K562 (cell line): ENCODE results near the gene KIAA0825. TPM values are rescaled to one million over a fixed set of nuclear protein-coding genes. Genes with fewer than 3 reads are reported as not detected.

Experiments
- ATAC-seq: fragments of 200-7000 bp; cut with Tn5 transposase; 3 replicates; pipeline ENCODE4 v1.9.1; 2020; ENCODE audit warnings: moderate library complexity
- BruUV-seq: library from RNA; stranded (reverse); fragments of 400-500 nt; replicated peaks from 2 replicates; lab custom pipeline; 2021; lab: Mats Ljungman, UMichigan
- CTCF ChIA-PET: fragments of 300-600 bp; formaldehyde crosslinking; extraction: SDS; loops from one replicate; lab custom pipeline; 2021; ENCODE audit warnings: low intra/inter-chr PET ratio; lab: Yijun Ruan, JAX
- POLR2A ChIA-PET: fragments of 300-600, 350-650 bp; sonication (Branson Sonifier 250); formaldehyde crosslinking; extraction: SDS; loops from one replicate; lab custom pipeline; 2021; ENCODE audit warnings: antibody characterized with exemption, inconsistent platforms; lab: Yijun Ruan, JAX
- DNase-seq, 4 experiments: peaks; one replicate each; pipeline versions ENCODE4 v3.0.0 to v3.0.0-alpha.2; 2011 to 2018; ENCODE audit warnings: low spot score in 3 of 4, mixed read lengths in 3 of 4; ENCODE audit errors: extremely low read depth in 1 of 4
- FAIRE-seq: peaks from 2 replicates; lab custom pipeline; 2011; peaks lifted over from hg19 to GRCh38; lab: Jason Lieb, UNC
- H2AFZ ChIP-seq: 2 replicates; pipeline ENCODE4 v1.6.0; 2011; ENCODE audit warnings: low read depth, low read length, control low read depth, inconsistent platforms
- H3K27ac ChIP-seq: fragments of 200-600 bp; 3 replicates; pipeline ENCODE4 v1.8.0; 2011; ENCODE audit warnings: low read depth, mild to moderate bottlenecking, control low read depth, inconsistent platforms, low read length, moderate library complexity, mixed read lengths; ENCODE audit errors: extremely low read depth
- H3K27me3 ChIP-seq, 2 experiments: fragments of 300-600 bp in 1 of 2; 2 replicates in 1 of 2; 3 replicates in 1 of 2; pipeline versions ENCODE4 v1.6.0 to v1.8.0; 2011; ENCODE audit warnings: inconsistent platforms in 2 of 2, low read length in 2 of 2, mild to moderate bottlenecking in 1 of 2, mixed read lengths in 1 of 2, moderate library complexity in 1 of 2; ENCODE audit not compliant: control insufficient read depth in 2 of 2, insufficient read depth in 2 of 2
- H3K36me3 ChIP-seq: fragments of 300-600 bp; 3 replicates; pipeline ENCODE4 v1.8.0; 2011; ENCODE audit warnings: mild to moderate bottlenecking, low read length, inconsistent platforms; ENCODE audit not compliant: control insufficient read depth, insufficient read depth
- H3K4me1 ChIP-seq, 2 experiments: fragments of 200-600 bp in 1 of 2; replicated peaks in 1 of 2; 2 replicates in 1 of 2; 3 replicates in 1 of 2; pipeline versions ENCODE4 v1.5.1 to v1.8.0; 2011; ENCODE audit warnings: inconsistent platforms in 2 of 2, low read length in 2 of 2, mild to moderate bottlenecking in 1 of 2, mixed read lengths in 1 of 2, moderate library complexity in 1 of 2; ENCODE audit not compliant: control insufficient read depth in 2 of 2, insufficient read depth in 2 of 2
- H3K4me2 ChIP-seq: 2 replicates; pipeline ENCODE4 v1.6.1; 2011; ENCODE audit warnings: low read length, control low read depth, inconsistent platforms, mixed read lengths; ENCODE audit not compliant: insufficient read depth
- H3K4me3 ChIP-seq: fragments of 200-600 bp; sonication (generic), shearing (Covaris generic); 2 replicates; pipeline ENCODE4 v1.5.1; 2016; ENCODE audit warnings: control low read depth, inconsistent platforms
- H3K79me2 ChIP-seq: fragments of 200-600 bp; 3 replicates; pipeline ENCODE4 v1.8.0; 2011; ENCODE audit warnings: low read length, inconsistent platforms; ENCODE audit not compliant: control insufficient read depth, insufficient read depth
- H3K9ac ChIP-seq, 2 experiments: 2 replicates each; pipeline versions ENCODE4 v1.6.0 to v1.6.1; 2011; ENCODE audit warnings: low read depth in 2 of 2, low read length in 2 of 2, control low read depth in 1 of 2, inconsistent platforms in 1 of 2, mild to moderate bottlenecking in 1 of 2, mixed read lengths in 1 of 2; ENCODE audit not compliant: insufficient read depth in 1 of 2
- H3K9me1 ChIP-seq: one replicate; pipeline ENCODE4 v1.6.0; 2011; ENCODE audit warnings: inconsistent platforms, mild to moderate bottlenecking, low read length, moderate library complexity; ENCODE audit not compliant: control insufficient read depth, insufficient read depth
- H3K9me3 ChIP-seq: replicated peaks from 2 replicates; pipeline ENCODE4 v1.5.1; 2011; ENCODE audit warnings: low read depth, low read length, inconsistent platforms; ENCODE audit not compliant: control insufficient read depth, insufficient read depth
- H4K20me1 ChIP-seq: replicated peaks from 2 replicates; pipeline ENCODE4 v1.6.1; 2011; ENCODE audit warnings: low read length, inconsistent platforms, mixed read lengths; ENCODE audit not compliant: control insufficient read depth, insufficient read depth
- BRF1 ChIP-seq: IDR thresholded peaks from 3 replicates; pipeline ENCODE4 v1.6.1; 2011; ENCODE audit warnings: borderline replicate concordance, mild to moderate bottlenecking; ENCODE audit not compliant: insufficient read length; ENCODE audit errors: extremely low read depth
- HDAC3 ChIP-seq: fragments of 450-650 bp; IDR thresholded peaks from 2 replicates; pipeline ENCODE4 v1.6.1; 2018; ENCODE audit warnings: borderline replicate concordance, mild to moderate bottlenecking, moderate library complexity; ENCODE audit not compliant: partially characterized antibody
- ILF3 ChIP-seq: fragments of 450-650 bp; IDR thresholded peaks from 2 replicates; pipeline ENCODE4 v1.6.1; 2018; ENCODE audit warnings: antibody characterized with exemption, mild to moderate bottlenecking, moderate library complexity, borderline replicate concordance
- MYNN ChIP-seq, 2 experiments: sonication (generic); formaldehyde crosslinking in 1 of 2; IDR thresholded peaks; 2 replicates each; pipeline versions ENCODE4 v1.5.0 to v1.6.1; 2016 to 2020; ENCODE audit warnings: antibody characterized with exemption in 1 of 2, missing genetic modification reagents in 1 of 2
- NR2C2 ChIP-seq, 2 experiments: fragments of 200-800 bp in 1 of 2; sonication (Bioruptor generic) in 1 of 2; sonication (generic) in 1 of 2; formaldehyde crosslinking in 1 of 2; IDR thresholded peaks; 2 replicates each; pipeline versions ENCODE4 v1.6.1 to v1.8.0; 2016 to 2022; ENCODE audit warnings: mild to moderate bottlenecking in 1 of 2, missing compliant biosample characterization in 1 of 2, missing genetic modification characterization in 1 of 2, missing genetic modification reagents in 1 of 2
- ZFP36 ChIP-seq: fragments of 150-350 bp; IDR thresholded peaks from 2 replicates; pipeline ENCODE4 v1.6.1; 2018; ENCODE audit warnings: low read length, low read depth; ENCODE audit not compliant: partially characterized antibody
- ZNF121 ChIP-seq: sonication (generic); formaldehyde crosslinking; conservative IDR thresholded peaks from 2 replicates; pipeline ENCODE4 v1.8.0; 2022; ENCODE audit warnings: missing genetic modification reagents
- ZNF174 ChIP-seq: fragments of 250-450 bp; sonication (Bioruptor Pico); IDR thresholded peaks from 2 replicates; pipeline ENCODE4 v1.4.0; 2020; ENCODE audit warnings: mild to moderate bottlenecking
- ZNF239 ChIP-seq: fragments of 250-450 bp; sonication (Bioruptor Pico); IDR thresholded peaks from 2 replicates; pipeline ENCODE4 v1.4.0; 2020; ENCODE audit warnings: mild to moderate bottlenecking
- WGBS: fragments of 100-300 bp; shearing (Covaris generic); methylation state at CpG from one replicate; pipeline ENCODE4 v1.1.6; 2016; ENCODE audit warnings: low coverage, mixed read lengths; ENCODE audit not compliant: insufficient coverage; ENCODE audit errors: missing lambda C conversion rate; 5-methylcytosine and 5-hydroxymethylcytosine counted together
- in situ Hi-C: fragments of 300-500 bp; cut with MboI; formaldehyde crosslinking; loops from 4 replicates; pipeline ENCODE4 v1.15.0; 2018; ENCODE audit warnings: inconsistent platforms, mixed read lengths
- intact Hi-C: fragments of 100-400 bp; cut with micrococcal nuclease; formaldehyde crosslinking; loops from 2 replicates; pipeline ENCODE4 v1.14.2; 2022
- polyA plus RNA-seq, 8 experiments: library from polyadenylated mRNA; depleted of rRNA in 4 of 8; stranded (reverse) in 5 of 8; unstranded in 3 of 8; fragments of >200 nt; fragmentation: Nextera tagmentation in 2 of 8; fragmentation: Illumina TruSeq in 1 of 8; extraction: Ambion mirVana in 2 of 8; extraction: Trizol in 1 of 8; gene quantifications; 2 replicates each; pipeline versions ENCODE4 v1.2.1 to v1.2.3, GENCODE V29; 2011 to 2014; ENCODE audit warnings: inconsistent platforms in 1 of 8, missing spikeins in 1 of 8
- total RNA-seq, 7 experiments: library from RNA; depleted of rRNA in 6 of 7; stranded (reverse); fragments of >200 nt in 6 of 7; fragmentation: Illumina TruSeq in 2 of 7; extraction: Trizol in 2 of 7; gene quantifications; 2 replicates each; pipeline versions ENCODE4 v1.2.1 to v1.2.3, GENCODE V29; 2011 to 2021; ENCODE audit warnings: low replicate concordance in 1 of 7
- TF ChIP-seq, protein P1 (sequence below): fragments of 450-650 bp; IDR thresholded peaks from 2 replicates; pipeline ENCODE4 v1.6.1; 2016; ENCODE audit warnings: mild to moderate bottlenecking, moderate library complexity
- TF ChIP-seq, protein P2 (sequence below): sonication (generic); formaldehyde crosslinking; IDR thresholded peaks from 2 replicates; pipeline ENCODE4 v1.8.0; 2022; ENCODE audit warnings: mild to moderate bottlenecking, missing genetic modification reagents

The KIAA0825 gene
- total and polyA plus RNA-seq, 9 of the 15 experiments (the other 6 are each of a cell fraction or from before 2014, with no cell fraction given): 0.05 to 0.36 (median 0.16) TPM; not detected in 1

DNA sequence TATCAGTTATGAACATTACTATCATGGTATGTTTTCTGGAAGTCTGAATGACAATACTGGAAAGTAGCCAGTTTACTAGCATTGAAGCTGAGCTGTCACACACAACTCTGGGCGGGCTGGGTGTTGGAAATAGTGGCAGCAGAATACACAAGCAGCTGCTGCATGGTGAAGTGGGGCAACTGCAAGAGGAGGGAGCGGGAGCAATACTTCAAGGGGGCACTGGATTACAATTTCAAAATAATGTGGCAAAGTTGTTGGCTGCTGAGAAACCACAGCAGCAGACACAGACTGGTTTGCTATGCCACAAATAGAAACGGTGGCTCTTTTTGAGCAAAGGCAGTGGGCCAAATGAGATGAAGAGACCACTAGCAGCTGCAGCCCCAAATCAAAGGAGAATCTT lies 350.2 kb downstream of the KIAA0825 start:
- no peaks in the 10 kb centered on the region for H3K36me3 ChIP-seq
- no peaks in the 10 kb centered on the region for H3K27me3 ChIP-seq
- POLR2A ChIA-PET: no interaction called here
- DNase-seq (no peak), FAIRE-seq (no peak), ATAC-seq (no peak)
- in situ Hi-C loops (no loop called here), intact Hi-C loops (no loop called here)
- H3K9me1 ChIP-seq: no peaks in the 10 kb centered on the region
- no peaks in the 10 kb centered on the region for H3K9me3 ChIP-seq
- no peak overlapping the region for H3K4me3 ChIP-seq
- H2AFZ ChIP-seq: no peak overlapping the region
- no peak overlapping the region for H3K9ac ChIP-seq
- no peaks in the 10 kb centered on the region for H3K79me2 ChIP-seq
- H3K27ac ChIP-seq: no peak overlapping the region
- CTCF ChIA-PET: no interaction called here
- H4K20me1 ChIP-seq: no peaks in the 10 kb centered on the region
- H3K4me1 ChIP-seq: no peaks in the 10 kb centered on the region
- 0% methylated on average over 3 of the region's 3 CpGs for WGBS
- H3K4me2 ChIP-seq: no peak overlapping the region
- BruUV-seq: no TSS peak
- no peak for TF ChIP-seq MYNN (IDR thresholded peaks at IDR 0.05)
- TF ChIP-seq MYNN (CRISPR knock-in tag; IDR thresholded peaks at IDR 0.05): no peak
- TF ChIP-seq ZNF121 (CRISPR knock-in tag): no peak
- TF ChIP-seq ZNF239 (CRISPR knock-in tag): no peak
- TF ChIP-seq, protein P1, sequence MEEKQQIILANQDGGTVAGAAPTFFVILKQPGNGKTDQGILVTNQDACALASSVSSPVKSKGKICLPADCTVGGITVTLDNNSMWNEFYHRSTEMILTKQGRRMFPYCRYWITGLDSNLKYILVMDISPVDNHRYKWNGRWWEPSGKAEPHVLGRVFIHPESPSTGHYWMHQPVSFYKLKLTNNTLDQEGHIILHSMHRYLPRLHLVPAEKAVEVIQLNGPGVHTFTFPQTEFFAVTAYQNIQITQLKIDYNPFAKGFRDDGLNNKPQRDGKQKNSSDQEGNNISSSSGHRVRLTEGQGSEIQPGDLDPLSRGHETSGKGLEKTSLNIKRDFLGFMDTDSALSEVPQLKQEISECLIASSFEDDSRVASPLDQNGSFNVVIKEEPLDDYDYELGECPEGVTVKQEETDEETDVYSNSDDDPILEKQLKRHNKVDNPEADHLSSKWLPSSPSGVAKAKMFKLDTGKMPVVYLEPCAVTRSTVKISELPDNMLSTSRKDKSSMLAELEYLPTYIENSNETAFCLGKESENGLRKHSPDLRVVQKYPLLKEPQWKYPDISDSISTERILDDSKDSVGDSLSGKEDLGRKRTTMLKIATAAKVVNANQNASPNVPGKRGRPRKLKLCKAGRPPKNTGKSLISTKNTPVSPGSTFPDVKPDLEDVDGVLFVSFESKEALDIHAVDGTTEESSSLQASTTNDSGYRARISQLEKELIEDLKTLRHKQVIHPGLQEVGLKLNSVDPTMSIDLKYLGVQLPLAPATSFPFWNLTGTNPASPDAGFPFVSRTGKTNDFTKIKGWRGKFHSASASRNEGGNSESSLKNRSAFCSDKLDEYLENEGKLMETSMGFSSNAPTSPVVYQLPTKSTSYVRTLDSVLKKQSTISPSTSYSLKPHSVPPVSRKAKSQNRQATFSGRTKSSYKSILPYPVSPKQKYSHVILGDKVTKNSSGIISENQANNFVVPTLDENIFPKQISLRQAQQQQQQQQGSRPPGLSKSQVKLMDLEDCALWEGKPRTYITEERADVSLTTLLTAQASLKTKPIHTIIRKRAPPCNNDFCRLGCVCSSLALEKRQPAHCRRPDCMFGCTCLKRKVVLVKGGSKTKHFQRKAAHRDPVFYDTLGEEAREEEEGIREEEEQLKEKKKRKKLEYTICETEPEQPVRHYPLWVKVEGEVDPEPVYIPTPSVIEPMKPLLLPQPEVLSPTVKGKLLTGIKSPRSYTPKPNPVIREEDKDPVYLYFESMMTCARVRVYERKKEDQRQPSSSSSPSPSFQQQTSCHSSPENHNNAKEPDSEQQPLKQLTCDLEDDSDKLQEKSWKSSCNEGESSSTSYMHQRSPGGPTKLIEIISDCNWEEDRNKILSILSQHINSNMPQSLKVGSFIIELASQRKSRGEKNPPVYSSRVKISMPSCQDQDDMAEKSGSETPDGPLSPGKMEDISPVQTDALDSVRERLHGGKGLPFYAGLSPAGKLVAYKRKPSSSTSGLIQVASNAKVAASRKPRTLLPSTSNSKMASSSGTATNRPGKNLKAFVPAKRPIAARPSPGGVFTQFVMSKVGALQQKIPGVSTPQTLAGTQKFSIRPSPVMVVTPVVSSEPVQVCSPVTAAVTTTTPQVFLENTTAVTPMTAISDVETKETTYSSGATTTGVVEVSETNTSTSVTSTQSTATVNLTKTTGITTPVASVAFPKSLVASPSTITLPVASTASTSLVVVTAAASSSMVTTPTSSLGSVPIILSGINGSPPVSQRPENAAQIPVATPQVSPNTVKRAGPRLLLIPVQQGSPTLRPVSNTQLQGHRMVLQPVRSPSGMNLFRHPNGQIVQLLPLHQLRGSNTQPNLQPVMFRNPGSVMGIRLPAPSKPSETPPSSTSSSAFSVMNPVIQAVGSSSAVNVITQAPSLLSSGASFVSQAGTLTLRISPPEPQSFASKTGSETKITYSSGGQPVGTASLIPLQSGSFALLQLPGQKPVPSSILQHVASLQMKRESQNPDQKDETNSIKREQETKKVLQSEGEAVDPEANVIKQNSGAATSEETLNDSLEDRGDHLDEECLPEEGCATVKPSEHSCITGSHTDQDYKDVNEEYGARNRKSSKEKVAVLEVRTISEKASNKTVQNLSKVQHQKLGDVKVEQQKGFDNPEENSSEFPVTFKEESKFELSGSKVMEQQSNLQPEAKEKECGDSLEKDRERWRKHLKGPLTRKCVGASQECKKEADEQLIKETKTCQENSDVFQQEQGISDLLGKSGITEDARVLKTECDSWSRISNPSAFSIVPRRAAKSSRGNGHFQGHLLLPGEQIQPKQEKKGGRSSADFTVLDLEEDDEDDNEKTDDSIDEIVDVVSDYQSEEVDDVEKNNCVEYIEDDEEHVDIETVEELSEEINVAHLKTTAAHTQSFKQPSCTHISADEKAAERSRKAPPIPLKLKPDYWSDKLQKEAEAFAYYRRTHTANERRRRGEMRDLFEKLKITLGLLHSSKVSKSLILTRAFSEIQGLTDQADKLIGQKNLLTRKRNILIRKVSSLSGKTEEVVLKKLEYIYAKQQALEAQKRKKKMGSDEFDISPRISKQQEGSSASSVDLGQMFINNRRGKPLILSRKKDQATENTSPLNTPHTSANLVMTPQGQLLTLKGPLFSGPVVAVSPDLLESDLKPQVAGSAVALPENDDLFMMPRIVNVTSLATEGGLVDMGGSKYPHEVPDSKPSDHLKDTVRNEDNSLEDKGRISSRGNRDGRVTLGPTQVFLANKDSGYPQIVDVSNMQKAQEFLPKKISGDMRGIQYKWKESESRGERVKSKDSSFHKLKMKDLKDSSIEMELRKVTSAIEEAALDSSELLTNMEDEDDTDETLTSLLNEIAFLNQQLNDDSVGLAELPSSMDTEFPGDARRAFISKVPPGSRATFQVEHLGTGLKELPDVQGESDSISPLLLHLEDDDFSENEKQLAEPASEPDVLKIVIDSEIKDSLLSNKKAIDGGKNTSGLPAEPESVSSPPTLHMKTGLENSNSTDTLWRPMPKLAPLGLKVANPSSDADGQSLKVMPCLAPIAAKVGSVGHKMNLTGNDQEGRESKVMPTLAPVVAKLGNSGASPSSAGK: no peak
- TF ChIP-seq ZNF174 (CRISPR knock-in tag): no peak
- TF ChIP-seq ZFP36: no peak
- TF ChIP-seq, protein P2, sequence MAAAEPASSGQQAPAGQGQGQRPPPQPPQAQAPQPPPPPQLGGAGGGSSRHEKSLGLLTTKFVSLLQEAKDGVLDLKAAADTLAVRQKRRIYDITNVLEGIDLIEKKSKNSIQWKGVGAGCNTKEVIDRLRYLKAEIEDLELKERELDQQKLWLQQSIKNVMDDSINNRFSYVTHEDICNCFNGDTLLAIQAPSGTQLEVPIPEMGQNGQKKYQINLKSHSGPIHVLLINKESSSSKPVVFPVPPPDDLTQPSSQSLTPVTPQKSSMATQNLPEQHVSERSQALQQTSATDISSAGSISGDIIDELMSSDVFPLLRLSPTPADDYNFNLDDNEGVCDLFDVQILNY (CRISPR knock-in tag): no peak
- no peak for TF ChIP-seq ILF3
- TF ChIP-seq BRF1: no peak
- TF ChIP-seq HDAC3: no peak
- no peak for TF ChIP-seq NR2C2 (CRISPR knock-in tag; IDR thresholded peaks at IDR 0.05)
- TF ChIP-seq NR2C2 (tag; IDR thresholded peaks at IDR 0.05): no peak
